ENCODE measurements around the gene PLPP7. TPM values are rescaled to one million over a fixed set of nuclear protein-coding genes. Genes with fewer than 3 reads are reported as not detected.

The PLPP7 gene
- total RNA-seq, 1 experiment from 2014 or later, result not detected

GRCh38 chr9:131274674-131275331 is 14.7 kb upstream of the PLPP7 start:
- BruUV-seq (replicated peaks), result no TSS peak
- Mint-ChIP-seq H3K27me3 (ENCODE audit: insufficient read depth, unreplicated experiment) (no peaks in the 10 kb centered on the region), H3K9me3 (ENCODE audit: unreplicated experiment) (no peaks in the 10 kb centered on the region), H3K4me3 (ENCODE audit: unreplicated experiment) (no peak overlapping the region), H3K4me1 (ENCODE audit: insufficient read depth, unreplicated experiment) (no peaks in the 10 kb centered on the region), H3K36me3 (ENCODE audit: insufficient read depth, unreplicated experiment) (no peaks in the 10 kb centered on the region), H3K27ac (ENCODE audit: low read depth, unreplicated experiment) (no peak overlapping the region)
- intact Hi-C loops (cut with micrococcal nuclease), result no loop called here
- DNase-seq (ENCODE audit: unreplicated experiment), result no peak
- TF ChIP-seq, protein P1, sequence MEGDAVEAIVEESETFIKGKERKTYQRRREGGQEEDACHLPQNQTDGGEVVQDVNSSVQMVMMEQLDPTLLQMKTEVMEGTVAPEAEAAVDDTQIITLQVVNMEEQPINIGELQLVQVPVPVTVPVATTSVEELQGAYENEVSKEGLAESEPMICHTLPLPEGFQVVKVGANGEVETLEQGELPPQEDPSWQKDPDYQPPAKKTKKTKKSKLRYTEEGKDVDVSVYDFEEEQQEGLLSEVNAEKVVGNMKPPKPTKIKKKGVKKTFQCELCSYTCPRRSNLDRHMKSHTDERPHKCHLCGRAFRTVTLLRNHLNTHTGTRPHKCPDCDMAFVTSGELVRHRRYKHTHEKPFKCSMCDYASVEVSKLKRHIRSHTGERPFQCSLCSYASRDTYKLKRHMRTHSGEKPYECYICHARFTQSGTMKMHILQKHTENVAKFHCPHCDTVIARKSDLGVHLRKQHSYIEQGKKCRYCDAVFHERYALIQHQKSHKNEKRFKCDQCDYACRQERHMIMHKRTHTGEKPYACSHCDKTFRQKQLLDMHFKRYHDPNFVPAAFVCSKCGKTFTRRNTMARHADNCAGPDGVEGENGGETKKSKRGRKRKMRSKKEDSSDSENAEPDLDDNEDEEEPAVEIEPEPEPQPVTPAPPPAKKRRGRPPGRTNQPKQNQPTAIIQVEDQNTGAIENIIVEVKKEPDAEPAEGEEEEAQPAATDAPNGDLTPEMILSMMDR (IDR thresholded peaks at IDR 0.05; ENCODE audit: unreplicated experiment), result no peak
- POLR2A ChIA-PET, result no interaction called here
- CTCF ChIA-PET, result no interaction called here

GRCh38 chr9:131275332-131276093 is 14.0 kb upstream of the PLPP7 start:
- ChIA-PET CTCF (no interaction called here), POLR2A (no interaction called here)

GRCh38 chr9:131276094-131276888 is 13.2 kb upstream of the PLPP7 start, which contains the start of gene FAM78A:
Gene FAM78A (minus strand): TSS chr9:131276510. CDS start chr9:131276179, 331 bp downstream.
- no TSS peak for BruUV-seq (replicated peaks)
- H3K36me3 Mint-ChIP-seq (ENCODE audit: insufficient read depth, unreplicated experiment), result no peaks in the 10 kb centered on the region
- intact Hi-C loops (cut with micrococcal nuclease), result no loop called here

More at GRCh38 chr9:131275332-131276093, 14.0 kb upstream of the PLPP7 start:
- no peaks in the 10 kb centered on the region for H3K4me1 Mint-ChIP-seq (ENCODE audit: insufficient read depth, unreplicated experiment)
- H3K9me3 Mint-ChIP-seq (ENCODE audit: unreplicated experiment), result no peaks in the 10 kb centered on the region
- H3K36me3 Mint-ChIP-seq (ENCODE audit: insufficient read depth, unreplicated experiment), result no peaks in the 10 kb centered on the region
- intact Hi-C loops (cut with micrococcal nuclease), result no loop called here
- no TSS peak for BruUV-seq (replicated peaks)
- H3K4me3 Mint-ChIP-seq (ENCODE audit: unreplicated experiment), result peak overlapping the region; percentile 19
- H3K27me3 Mint-ChIP-seq (ENCODE audit: insufficient read depth, unreplicated experiment), result no peaks in the 10 kb centered on the region
- TF ChIP-seq, protein P1 (IDR thresholded peaks at IDR 0.05; ENCODE audit: unreplicated experiment), result no peak
- no peak overlapping the region for H3K27ac Mint-ChIP-seq (ENCODE audit: low read depth, unreplicated experiment)
- no peak for DNase-seq (ENCODE audit: unreplicated experiment)

More at GRCh38 chr9:131276094-131276888, 13.2 kb upstream of the PLPP7 start, which contains the start of gene FAM78A:
- Mint-ChIP-seq H3K4me3 (ENCODE audit: unreplicated experiment) (peak within 1 kb of the TSS; percentile 19), H3K27me3 (ENCODE audit: insufficient read depth, unreplicated experiment) (peaks cover 2% of the 10 kb centered on the region), H3K4me1 (ENCODE audit: insufficient read depth, unreplicated experiment) (no peaks in the 10 kb centered on the region), H3K27ac (ENCODE audit: low read depth, unreplicated experiment) (no peak within 1 kb of the TSS), H3K9me3 (ENCODE audit: unreplicated experiment) (no peaks in the 10 kb centered on the region)
- ChIA-PET CTCF (no interaction called here), POLR2A (no interaction called here)
- no peak for DNase-seq (ENCODE audit: unreplicated experiment)
- TF ChIP-seq, protein P1 (IDR thresholded peaks at IDR 0.05; ENCODE audit: unreplicated experiment), result no peak
